ENCODE data around the gene CD48. TPM values are rescaled to one million over a fixed set of nuclear protein-coding genes. Genes with fewer than 3 reads are reported as not detected.

CD48 gene
- total and polyA plus RNA-seq, 2 of the 4 experiments (the other 2 are of a cell fraction), result not detected

- WGBS, 2 experiments (ENCODE audit: extremely low coverage in 2 of 2, insufficient read length in 1 of 2), result no CpG with 5 or more reads among the region's 1 CpG
- no TSS peak for BruUV-seq (replicated peaks)
- H3K4me2 ChIP-seq (ENCODE audit: low read depth, low read length), result no peak overlapping the region
- no peak overlapping the region for H2BK20ac ChIP-seq (ENCODE audit: low read depth, low read length)
- H3K9ac ChIP-seq (ENCODE audit: low read depth, low read length), result no peak overlapping the region
- no peaks in the 10 kb centered on the region for H3K27me3 ChIP-seq (ENCODE audit: control insufficient read depth, insufficient read depth, low read length)
- H2AFZ ChIP-seq (replicated peaks; ENCODE audit: low read length, poor library complexity), result no peak overlapping the region
- H3K23ac ChIP-seq (ENCODE audit: low read depth, low read length), result no peak overlapping the region
- no peak for ATAC-seq (ENCODE audit: low read depth)
- no peak overlapping the region for H3K56ac ChIP-seq (ENCODE audit: extremely low read depth, insufficient read depth, low read length)
- no peaks in the 10 kb centered on the region for H3K79me1 ChIP-seq (ENCODE audit: low read depth in 1 of 2, low read length in 2 of 2)
- no peaks in the 10 kb centered on the region for H3K9me1 ChIP-seq (ENCODE audit: insufficient read depth, low read length)
- no peak overlapping the region for H3K18ac ChIP-seq (ENCODE audit: low read depth, low read length)
- H4K5ac ChIP-seq (ENCODE audit: low read depth, low read length), result no peak overlapping the region
- H4K20me1 ChIP-seq (ENCODE audit: insufficient read depth, low read length), result no peaks in the 10 kb centered on the region
- no peaks in the 10 kb centered on the region for H3K9me3 ChIP-seq (ENCODE audit: control insufficient read depth, insufficient read depth, low read length)
- ChIA-PET CTCF (no interaction called here), POLR2A (ENCODE audit: unreplicated experiment) (no interaction called here)
- in situ Hi-C loops (cut with MboI; ENCODE audit: low sequenced_read_pairs) (no loop called here), dilution Hi-C loops (cut with HindIII; ENCODE audit: low sequenced_read_pairs, unreplicated experiment) (no loop called here), intact Hi-C loops (cut with micrococcal nuclease) (no loop called here)
- H4K8ac ChIP-seq (ENCODE audit: low read depth in 2 of 2, low read length in 2 of 2), result no peak overlapping the region
- no peaks in the 10 kb centered on the region for H3K36me3 ChIP-seq (ENCODE audit: control insufficient read depth, insufficient read depth, low read length)
- H2AK9ac ChIP-seq (replicated peaks; ENCODE audit: low read depth, low read length, poor library complexity), result no peak overlapping the region
- no peak overlapping the region for H2AK5ac ChIP-seq (ENCODE audit: low read depth, low read length)
- H3K14ac ChIP-seq (replicated peaks; ENCODE audit: low read depth, low read length), result no peak overlapping the region
- no peak overlapping the region for H3K27ac ChIP-seq (ENCODE audit: insufficient read depth, low read length)
- H3K4me3 ChIP-seq (ENCODE audit: insufficient read depth, low read depth, low read length), result no peak overlapping the region
- no peak for TF ChIP-seq RAD21 (IDR thresholded peaks at IDR 0.05; ENCODE audit: low read length)
- TF ChIP-seq NFE2L2 (IDR thresholded peaks at IDR 0.05; ENCODE audit: low read depth, low read length), result no peak
- no peak for TF ChIP-seq SMC3 (IDR thresholded peaks at IDR 0.05; ENCODE audit: low read depth, low read length)
- TF ChIP-seq POLR2A (IDR thresholded peaks at IDR 0.05; ENCODE audit: low read depth, low read length), result no peak
- no peak for TF ChIP-seq MAFK (IDR thresholded peaks at IDR 0.05; ENCODE audit: low read depth, low read length)
- no peak overlapping the region for H2BK120ac ChIP-seq (ENCODE audit: low read depth, low read length)
- no peak overlapping the region for H2BK5ac ChIP-seq (ENCODE audit: low read depth, low read length, poor library complexity, severe bottlenecking)
- DNase-seq, result no peak
- no peaks in the 10 kb centered on the region for H3K4me1 ChIP-seq (ENCODE audit: control insufficient read depth, insufficient read depth, low read length)
- H4K91ac ChIP-seq (ENCODE audit: insufficient read depth, low read depth, low read length), result no peak overlapping the region
- H3K4ac ChIP-seq (ENCODE audit: low read depth, low read length), result no peak overlapping the region
- H2BK15ac ChIP-seq (ENCODE audit: low read depth, low read length), result no peak overlapping the region
These were observed 1.9 kb downstream of the CD48 start for GRCh38 chr1:160709715-160710114.
